Skeletal muscle tissue (tissue), 4 donors: ENCODE data around the gene GPR162. TPM values are rescaled to one million over a fixed set of nuclear protein-coding genes. Genes with fewer than 3 reads are reported as not detected.

Experiments
- H3K27ac ChIP-seq: one replicate; pipeline ENCODE4 v1.7.0; 2013; ENCODE audit warnings: mild to moderate bottlenecking, low read depth, low read length, inconsistent platforms
- H3K27me3 ChIP-seq, 3 donors: one replicate each; pipeline ENCODE4 v1.7.0; 2013; ENCODE audit warnings: low read length in 3 of 3; ENCODE audit not compliant: control insufficient read depth in 3 of 3, insufficient read depth in 3 of 3
- H3K36me3 ChIP-seq, 3 donors: one replicate each; pipeline ENCODE4 v1.7.0; 2013; ENCODE audit warnings: low read length in 3 of 3; ENCODE audit not compliant: control insufficient read depth in 3 of 3, insufficient read depth in 3 of 3
- H3K4me1 ChIP-seq, 3 donors: one replicate each; pipeline ENCODE4 v1.7.0; 2013; ENCODE audit warnings: low read length in 3 of 3, mild to moderate bottlenecking in 3 of 3; ENCODE audit not compliant: control insufficient read depth in 3 of 3, insufficient read depth in 3 of 3
- H3K4me3 ChIP-seq, 3 donors: one replicate each; pipeline ENCODE4 v1.7.0; 2013; ENCODE audit warnings: low read length in 3 of 3
- H3K9ac ChIP-seq, 3 donors: one replicate each; pipeline ENCODE4 v1.7.0; 2013; ENCODE audit warnings: low read length in 3 of 3, mild to moderate bottlenecking in 3 of 3, moderate library complexity in 2 of 3, low read depth in 1 of 3
- H3K9me3 ChIP-seq, 3 donors: one replicate each; pipeline ENCODE4 v1.7.0; 2013; ENCODE audit warnings: low read length in 3 of 3; ENCODE audit not compliant: control insufficient read depth in 3 of 3
- total RNA-seq: library from RNA; depleted of rRNA; stranded (reverse); fragments of >200 nt; gene quantifications from one replicate; pipeline ENCODE4 v1.2.3, GENCODE V29; 2014
- donor health status: Osteomylitis.

Gene GPR162
- total RNA-seq, 1 donor from 2014 or later: 8.9 TPM

DNA sequence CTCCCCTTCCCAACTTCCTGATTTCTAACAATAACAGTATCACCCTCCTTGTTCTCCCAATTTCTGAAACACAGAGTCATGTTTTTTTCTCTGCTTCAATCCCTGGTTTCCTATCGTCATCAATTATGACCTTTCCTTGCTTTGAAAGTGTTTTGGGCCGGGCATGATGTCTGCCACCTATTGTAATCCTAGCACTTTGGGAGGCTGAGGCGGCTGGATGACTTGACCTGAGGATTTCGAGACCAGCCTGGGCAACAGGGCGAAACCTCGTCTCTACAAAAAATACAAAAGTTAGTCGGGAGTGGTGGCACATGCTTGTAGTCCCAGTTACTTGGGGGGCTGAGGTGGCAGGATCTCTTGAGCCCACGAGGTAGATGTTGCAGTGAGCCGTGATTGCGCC lies 12.6 kb upstream of the GPR162 start:
- Histone ChIP-seq H3K36me3 (no peaks in the 10 kb centered on the region), H3K27ac (no peak overlapping the region), H3K4me1 (no peaks in the 10 kb centered on the region), H3K9me3 (no peaks in the 10 kb centered on the region), H3K4me3 (no peak overlapping the region), H3K27me3 (peaks cover 0 to 3% (median 0%) of the 10 kb centered on the region in 3 donors), H3K9ac (no peak overlapping the region)

DNA sequence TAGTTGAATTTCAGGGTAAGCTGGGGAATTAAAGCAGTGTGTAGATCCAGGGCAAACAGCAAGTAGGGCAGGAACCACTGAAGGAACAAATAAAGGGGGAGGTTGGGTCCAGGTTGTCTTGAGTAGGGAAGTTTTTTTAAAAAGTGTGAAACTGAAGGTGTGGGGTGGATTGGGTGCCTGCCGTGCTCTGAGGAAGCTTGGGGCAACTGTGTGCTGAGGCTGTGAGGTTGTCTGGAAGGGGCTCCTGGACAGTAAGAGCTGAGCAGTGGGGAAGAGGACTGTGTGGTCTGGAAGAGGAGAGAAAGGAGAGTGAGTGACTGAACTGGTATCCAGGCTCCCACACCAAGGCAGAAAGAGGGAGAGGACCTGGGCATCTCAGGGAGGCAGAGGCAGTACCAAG lies 10.9 kb upstream of the GPR162 start:
- no peak overlapping the region for H3K4me3 ChIP-seq
- no peaks in the 10 kb centered on the region for H3K4me1 ChIP-seq
- H3K36me3 ChIP-seq: no peaks in the 10 kb centered on the region
- H3K27ac ChIP-seq: no peak overlapping the region
- H3K9me3 ChIP-seq: no peaks in the 10 kb centered on the region
- H3K9ac ChIP-seq: no peak overlapping the region
- peaks cover 0 to 14% (median 9%) of the 10 kb centered on the region in 3 donors for H3K27me3 ChIP-seq

GRCh38 chr12:6813363-6813762 lies 8.3 kb upstream of the GPR162 start:
- H3K9me3 ChIP-seq: no peaks in the 10 kb centered on the region

DNA sequence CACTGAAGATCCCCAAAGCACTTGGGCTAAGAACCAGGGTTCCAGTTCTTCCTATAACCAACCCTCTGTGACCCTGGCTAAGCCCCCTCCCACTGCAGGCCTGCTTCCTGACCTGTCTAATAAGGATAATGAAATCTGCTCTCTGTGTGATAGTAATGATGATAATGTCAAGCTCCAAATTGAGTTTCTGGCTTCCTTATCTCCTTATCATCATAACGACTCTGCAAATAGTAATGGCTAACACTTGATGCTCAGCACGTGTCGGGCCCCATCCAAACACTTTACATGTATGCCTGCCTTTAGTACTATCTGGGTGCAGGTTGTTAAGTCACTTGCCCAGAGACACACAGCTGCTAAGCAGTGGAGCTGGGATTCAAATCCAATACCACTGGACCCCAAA lies 5.0 kb upstream of the GPR162 start:
- Histone ChIP-seq H3K27ac (no peak overlapping the region), H3K4me1 (peaks cover 0 to 6% (median 5%) of the 10 kb centered on the region in 3 donors)

More at GRCh38 chr12:6813363-6813762, 8.3 kb upstream of the GPR162 start:
- Histone ChIP-seq H3K27me3 (peaks cover 0 to 14% (median 9%) of the 10 kb centered on the region in 3 donors), H3K36me3 (no peaks in the 10 kb centered on the region), H3K9ac (no peak overlapping the region), H3K27ac (no peak overlapping the region), H3K4me3 (no peak overlapping the region), H3K4me1 (no peaks in the 10 kb centered on the region)

GRCh38 chr12:6817098-6817497 lies 4.5 kb upstream of the GPR162 start:
- Histone ChIP-seq H3K4me1 (peaks cover 3 to 10% (median 9%) of the 10 kb centered on the region in 3 donors), H3K27me3 (peaks cover 9 to 32% (median 10%) of the 10 kb centered on the region in 3 donors), H3K4me3 (no peak overlapping the region), H3K9ac (no peak overlapping the region), H3K36me3 (no peaks in the 10 kb centered on the region), H3K9me3 (no peaks in the 10 kb centered on the region), H3K27ac (no peak overlapping the region)

More for the DNA sequence above, 5.0 kb upstream of the GPR162 start:
- no peak overlapping the region for H3K4me3 ChIP-seq
- no peaks in the 10 kb centered on the region for H3K9me3 ChIP-seq
- no peaks in the 10 kb centered on the region for H3K36me3 ChIP-seq
- peaks cover 6 to 28% (median 9%) of the 10 kb centered on the region in 3 donors for H3K27me3 ChIP-seq
- no peak overlapping the region for H3K9ac ChIP-seq

- H3K4me3 ChIP-seq: no peak overlapping the region
Observed at GRCh38 chr12:6817662-6818157, 3.9 kb upstream of the GPR162 start.

GRCh38 chr12:6818222-6818621 lies 3.4 kb upstream of the GPR162 start:
- Histone ChIP-seq H3K4me3 (no peak overlapping the region), H3K4me1 (peaks cover 7 to 14% (median 11%) of the 10 kb centered on the region in 3 donors), H3K27me3 (peaks cover 17 to 43% (median 17%) of the 10 kb centered on the region in 3 donors), H3K36me3 (no peaks in the 10 kb centered on the region), H3K9me3 (no peaks in the 10 kb centered on the region), H3K9ac (no peak overlapping the region), H3K27ac (no peak overlapping the region)

More at GRCh38 chr12:6817662-6818157, 3.9 kb upstream of the GPR162 start:
- peaks cover 13 to 38% (median 13%) of the 10 kb centered on the region in 3 donors for H3K27me3 ChIP-seq
- peaks cover 7 to 14% (median 11%) of the 10 kb centered on the region in 3 donors for H3K4me1 ChIP-seq
- no peak overlapping the region for H3K9ac ChIP-seq
- no peak overlapping the region for H3K27ac ChIP-seq
- no peaks in the 10 kb centered on the region for H3K36me3 ChIP-seq
- H3K9me3 ChIP-seq: no peaks in the 10 kb centered on the region

DNA sequence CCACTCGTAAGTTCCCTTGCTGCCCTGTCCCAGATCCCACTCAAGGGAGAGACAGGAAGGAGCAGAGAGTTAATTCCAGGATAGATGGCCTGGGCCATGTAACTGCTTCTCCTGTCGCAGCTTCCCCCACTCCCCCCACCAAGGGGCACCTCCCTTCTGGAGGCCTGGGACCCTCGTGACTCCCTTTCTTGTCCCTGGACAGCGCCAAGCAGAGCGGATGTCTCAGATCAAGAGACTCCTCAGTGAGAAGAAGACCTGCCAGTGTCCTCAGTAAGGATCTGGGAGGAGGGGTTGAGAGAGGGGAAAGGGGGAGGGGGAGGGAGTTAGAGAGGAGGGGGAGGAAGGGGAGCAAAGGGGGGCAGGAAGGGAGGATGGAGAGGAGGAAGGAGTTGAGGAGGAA lies 3.0 kb upstream of the GPR162 start:
- Histone ChIP-seq H3K27ac (no peak overlapping the region), H3K36me3 (no peaks in the 10 kb centered on the region), H3K27me3 (peaks cover 21 to 47% (median 21%) of the 10 kb centered on the region in 3 donors), H3K4me3 (no peak overlapping the region), H3K9me3 (no peaks in the 10 kb centered on the region), H3K4me1 (peaks cover 7 to 14% (median 11%) of the 10 kb centered on the region in 3 donors), H3K9ac (no peak overlapping the region)

DNA sequence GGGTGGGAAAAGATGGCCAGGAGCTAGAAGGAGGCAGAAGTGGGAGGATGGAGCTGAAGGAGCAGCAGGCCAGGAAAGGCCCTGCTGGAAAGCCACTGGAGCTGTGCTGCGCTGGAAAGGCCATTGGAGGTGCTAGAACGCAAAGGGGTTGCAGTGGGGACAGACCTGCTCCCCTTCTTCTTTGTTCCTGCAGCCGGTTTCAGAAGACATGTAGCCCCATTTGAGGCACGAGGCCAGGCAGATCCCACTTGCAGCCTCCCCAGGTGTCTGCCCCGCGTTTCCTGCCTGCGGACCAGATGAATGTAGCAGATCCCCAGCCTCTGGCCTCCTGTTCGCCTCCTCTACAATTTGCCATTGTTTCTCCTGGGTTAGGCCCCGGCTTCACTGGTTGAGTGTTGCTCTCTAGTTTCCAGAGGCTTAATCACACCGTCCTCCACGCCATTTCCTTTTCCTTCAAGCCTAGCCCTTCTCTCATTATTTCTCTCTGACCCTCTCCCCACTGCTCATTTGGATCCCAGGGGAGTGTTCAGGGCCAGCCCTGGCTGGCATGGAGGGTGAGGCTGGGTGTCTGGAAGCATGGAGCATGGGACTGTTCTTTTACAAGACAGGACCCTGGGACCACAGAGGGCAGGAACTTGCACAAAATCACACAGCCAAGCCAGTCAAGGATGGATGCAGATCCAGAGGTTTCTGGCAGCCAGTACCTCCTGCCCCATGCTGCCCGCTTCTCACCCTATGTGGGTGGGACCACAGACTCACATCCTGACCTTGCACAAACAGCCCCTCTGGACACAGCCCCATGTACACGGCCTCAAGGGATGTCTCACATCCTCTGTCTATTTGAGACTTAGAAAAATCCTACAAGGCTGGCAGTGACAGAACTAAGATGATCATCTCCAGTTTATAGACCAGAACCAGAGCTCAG lies 2.3 kb upstream of the GPR162 start:
- H3K9ac ChIP-seq: no peak overlapping the region
- no peaks in the 10 kb centered on the region for H3K9me3 ChIP-seq
- peaks cover 7 to 14% (median 11%) of the 10 kb centered on the region in 3 donors for H3K4me1 ChIP-seq
- H3K36me3 ChIP-seq: no peaks in the 10 kb centered on the region
- no peak overlapping the region for H3K27ac ChIP-seq
- peaks cover 19 to 49% (median 26%) of the 10 kb centered on the region in 3 donors for H3K27me3 ChIP-seq
- H3K4me3 ChIP-seq: no peak overlapping the region

DNA sequence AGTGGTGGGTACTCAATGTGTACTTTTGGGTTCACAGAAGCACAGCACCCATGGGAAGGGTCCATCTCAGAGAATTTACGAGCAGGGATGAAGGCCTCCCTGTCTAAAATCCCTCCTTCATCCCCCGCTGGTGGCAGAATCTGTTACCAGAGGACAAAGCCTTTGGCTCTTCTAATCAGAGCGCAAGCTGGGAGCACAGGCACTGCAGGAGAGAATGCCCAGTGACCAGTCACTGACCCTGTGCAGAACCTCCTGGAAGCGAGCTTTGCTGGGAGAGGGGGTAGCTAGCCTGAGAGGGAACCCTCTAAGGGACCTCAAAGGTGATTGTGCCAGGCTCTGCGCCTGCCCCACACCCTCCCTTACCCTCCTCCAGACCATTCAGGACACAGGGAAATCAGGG lies 1.5 kb upstream of the GPR162 start:
- H3K27ac ChIP-seq: no peak overlapping the region
- H3K36me3 ChIP-seq: no peaks in the 10 kb centered on the region
- peaks cover 20 to 50% (median 33%) of the 10 kb centered on the region in 3 donors for H3K27me3 ChIP-seq
- H3K9ac ChIP-seq: no peak overlapping the region
- H3K9me3 ChIP-seq: no peaks in the 10 kb centered on the region
- H3K4me3 ChIP-seq: no peak overlapping the region
- peaks cover 11 to 14% (median 11%) of the 10 kb centered on the region in 3 donors for H3K4me1 ChIP-seq
